HUES64 (cell line): ENCODE measurements around the gene B3GAT1.

Experiments
- H3K27ac ChIP-seq: 2 replicates; pipeline ENCODE4 v1.7.0; 2013; ENCODE audit warnings: low read depth, low read length, inconsistent platforms
- H3K27me3 ChIP-seq: 2 replicates; pipeline ENCODE4 v1.6.1; 2013; ENCODE audit warnings: mild to moderate bottlenecking, low read length; ENCODE audit not compliant: insufficient read depth
- H3K36me3 ChIP-seq: 2 replicates; pipeline ENCODE4 v1.6.1; 2013; ENCODE audit warnings: mild to moderate bottlenecking, low read length; ENCODE audit not compliant: insufficient read depth
- H3K4me1 ChIP-seq: 2 replicates; pipeline ENCODE4 v1.6.1; 2013; ENCODE audit warnings: mild to moderate bottlenecking, low read length, moderate library complexity; ENCODE audit not compliant: insufficient read depth
- H3K4me3 ChIP-seq: 2 replicates; pipeline ENCODE4 v1.5.1; 2013; ENCODE audit warnings: mild to moderate bottlenecking, low read length, moderate library complexity
- H3K9ac ChIP-seq: 2 replicates; pipeline ENCODE4 v1.6.1; 2013; ENCODE audit warnings: mild to moderate bottlenecking, low read depth, low read length
- H3K9me3 ChIP-seq: 2 replicates; pipeline ENCODE4 v1.6.1; 2013; ENCODE audit warnings: low read depth, low read length; ENCODE audit not compliant: insufficient read depth
- WGBS: fragments of 150-250, 120-280 bp; methylation state at CpG from one replicate; pipeline ENCODE4 v1.1.7; 2013; ENCODE audit warnings: missing lambda C conversion rate; 5-methylcytosine and 5-hydroxymethylcytosine counted together

The B3GAT1 gene

DNA sequence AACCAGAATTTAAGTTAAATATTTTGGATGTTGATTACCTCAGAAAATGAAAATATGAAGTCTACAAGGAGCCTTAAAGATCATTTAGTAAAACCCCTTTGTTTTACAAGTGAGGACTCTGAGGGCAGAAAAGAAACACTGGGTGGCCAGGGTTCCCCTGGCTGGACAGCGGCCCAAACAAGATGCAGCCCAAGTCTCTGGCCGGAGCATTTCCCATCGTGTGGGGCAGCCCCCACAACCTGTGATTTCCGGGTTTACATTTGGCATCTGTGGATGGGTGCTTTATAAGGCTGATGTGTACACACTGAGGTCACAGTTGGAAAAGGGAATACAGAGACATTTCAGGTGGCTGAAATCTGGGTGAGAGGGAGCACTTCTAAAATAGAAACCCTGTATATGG, 28.8 kb upstream of the B3GAT1 start:
- H3K27me3 ChIP-seq: no peaks in the 10 kb centered on the region
- no peak overlapping the region for H3K9ac ChIP-seq
- H3K27ac ChIP-seq: no peak overlapping the region
- 90% methylated on average over 4 of the region's 4 CpGs for WGBS
- no peak overlapping the region for H3K4me3 ChIP-seq
- H3K9me3 ChIP-seq: no peaks in the 10 kb centered on the region
- H3K36me3 ChIP-seq: no peaks in the 10 kb centered on the region
- no peaks in the 10 kb centered on the region for H3K4me1 ChIP-seq

DNA sequence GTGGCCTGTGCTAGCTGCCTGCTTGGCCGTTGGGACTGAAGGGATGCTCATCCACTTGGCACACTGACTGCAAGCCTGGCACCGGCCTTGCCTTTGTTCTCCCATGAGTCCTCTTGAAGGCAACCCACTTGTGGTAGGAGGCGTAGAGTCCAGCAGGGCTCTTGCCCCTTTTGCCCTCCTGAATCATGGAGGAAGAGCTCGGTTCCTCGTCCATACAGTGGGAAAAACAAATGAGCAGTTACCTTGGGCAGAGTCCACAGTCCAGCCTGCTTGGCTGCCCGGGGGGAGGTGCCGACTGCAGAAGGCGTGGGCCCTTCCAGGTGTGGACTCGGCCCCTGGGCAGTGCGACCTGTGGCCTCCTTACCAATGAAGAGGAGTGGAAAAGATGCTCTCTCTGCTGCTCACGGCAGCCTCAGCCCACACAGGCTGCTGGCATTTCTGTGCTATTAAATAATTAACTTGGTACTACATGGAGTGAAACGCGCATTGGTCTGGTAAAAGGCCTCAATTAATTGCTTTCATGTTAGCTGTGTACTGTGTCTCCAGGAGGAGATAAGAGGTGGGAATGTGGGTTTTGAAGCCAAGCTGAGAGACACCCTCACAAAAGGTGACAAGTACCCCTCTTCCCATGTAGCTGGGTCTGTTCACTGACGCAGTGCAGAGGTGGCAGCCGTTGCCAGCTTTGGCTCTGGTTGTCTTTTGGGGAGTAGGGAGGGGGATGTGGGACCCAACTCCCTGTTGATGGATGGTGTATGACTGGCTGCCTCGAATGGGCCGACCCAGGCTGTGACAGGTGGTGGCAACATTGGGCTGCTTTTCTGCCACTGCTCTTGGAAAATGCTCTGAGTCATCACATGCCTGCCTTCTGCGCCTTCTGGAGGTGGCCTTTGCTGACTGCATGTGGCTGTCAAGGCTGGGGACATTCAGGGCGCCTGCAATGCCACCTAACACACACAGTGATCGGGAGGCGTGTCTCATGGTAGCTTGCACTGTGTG, 26.8 kb upstream of the B3GAT1 start:
- H3K9me3 ChIP-seq: no peaks in the 10 kb centered on the region

DNA sequence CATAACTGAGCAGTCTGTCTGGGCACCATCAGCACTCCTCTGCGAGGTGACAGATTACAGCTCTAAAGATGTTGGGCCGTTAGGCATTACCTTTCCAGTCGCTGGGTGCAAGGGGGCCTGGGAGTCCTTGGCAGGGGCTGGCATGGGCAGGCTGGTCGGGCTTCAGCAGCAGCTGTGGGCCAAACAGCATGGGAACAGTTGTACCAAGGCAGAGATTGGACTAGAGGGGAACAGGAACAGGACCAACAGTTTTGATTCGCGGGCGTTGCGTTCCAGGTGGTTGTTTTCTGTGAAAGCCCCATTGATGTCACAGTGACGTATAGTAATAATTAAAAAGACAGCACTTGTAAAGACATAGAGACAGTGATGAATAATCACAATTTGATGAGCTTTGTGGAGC, 25.8 kb upstream of the B3GAT1 start:
- H3K9ac ChIP-seq: no peak overlapping the region
- no peak overlapping the region for H3K27ac ChIP-seq
- H3K36me3 ChIP-seq: no peaks in the 10 kb centered on the region
- H3K4me3 ChIP-seq: no peak overlapping the region
- no peaks in the 10 kb centered on the region for H3K4me1 ChIP-seq
- H3K9me3 ChIP-seq: no peaks in the 10 kb centered on the region
- H3K27me3 ChIP-seq: no peaks in the 10 kb centered on the region
- 94% methylated on average over 9 of the region's 9 CpGs for WGBS

More for the DNA sequence above, 26.8 kb upstream of the B3GAT1 start:
- Histone ChIP-seq H3K4me1 (no peaks in the 10 kb centered on the region), H3K4me3 (no peak overlapping the region), H3K27me3 (no peaks in the 10 kb centered on the region), H3K9ac (no peak overlapping the region), H3K36me3 (no peaks in the 10 kb centered on the region), H3K27ac (no peak overlapping the region)
- whole genome bisulfite sequencing: 86% methylated on average over 21 of the region's 21 CpGs

DNA sequence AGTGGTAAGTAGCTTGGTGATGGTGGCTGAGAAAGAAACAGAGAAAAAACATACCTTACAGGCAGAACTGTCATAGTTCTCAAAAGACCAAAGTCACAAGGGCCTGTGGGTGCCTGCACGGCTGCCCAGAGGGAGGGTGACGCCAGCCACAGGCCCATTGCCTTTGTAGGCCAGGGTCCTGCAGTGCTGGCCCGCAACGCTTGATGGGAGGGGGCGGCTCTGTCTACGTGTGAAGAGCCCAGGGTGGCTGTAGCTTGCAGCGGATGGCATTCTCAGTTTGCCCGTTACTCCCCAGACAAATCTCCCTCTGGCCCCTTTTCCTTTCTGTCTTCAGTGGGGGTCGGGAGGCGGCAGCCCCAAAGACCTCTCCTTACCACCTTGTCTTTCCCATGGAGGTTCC, 24.7 kb upstream of the B3GAT1 start:
- no peak overlapping the region for H3K27ac ChIP-seq
- H3K4me3 ChIP-seq: no peak overlapping the region
- no peaks in the 10 kb centered on the region for H3K27me3 ChIP-seq
- 95% methylated on average over 10 of the region's 10 CpGs for WGBS
- no peaks in the 10 kb centered on the region for H3K36me3 ChIP-seq
- no peaks in the 10 kb centered on the region for H3K9me3 ChIP-seq
- no peaks in the 10 kb centered on the region for H3K4me1 ChIP-seq
- H3K9ac ChIP-seq: no peak overlapping the region

DNA sequence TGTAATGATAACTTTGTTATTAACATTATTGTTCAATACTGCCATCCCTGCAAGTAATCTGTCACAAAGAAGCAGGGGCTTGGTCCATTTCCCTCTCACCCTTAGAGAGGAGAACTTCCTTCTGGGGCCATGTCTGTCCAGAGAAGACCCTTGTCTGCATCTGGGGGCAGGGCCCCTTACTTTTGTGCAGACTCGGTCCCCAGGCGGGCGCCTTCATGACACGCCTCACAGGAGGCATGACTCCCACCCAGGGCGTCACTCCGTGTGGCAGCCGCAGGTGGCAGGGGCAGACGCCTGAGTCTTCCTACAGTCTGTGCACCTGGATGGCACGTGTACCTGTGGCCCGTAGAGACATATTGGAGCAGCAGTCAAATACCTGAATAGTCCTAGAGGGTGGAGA, 21.8 kb upstream of the B3GAT1 start:
- no peaks in the 10 kb centered on the region for H3K4me1 ChIP-seq
- no peak overlapping the region for H3K4me3 ChIP-seq
- no peak overlapping the region for H3K9ac ChIP-seq
- no peaks in the 10 kb centered on the region for H3K36me3 ChIP-seq
- no peaks in the 10 kb centered on the region for H3K27me3 ChIP-seq
- no peak overlapping the region for H3K27ac ChIP-seq
- no peaks in the 10 kb centered on the region for H3K9me3 ChIP-seq
- WGBS: 85% methylated on average over 10 of the region's 10 CpGs

DNA sequence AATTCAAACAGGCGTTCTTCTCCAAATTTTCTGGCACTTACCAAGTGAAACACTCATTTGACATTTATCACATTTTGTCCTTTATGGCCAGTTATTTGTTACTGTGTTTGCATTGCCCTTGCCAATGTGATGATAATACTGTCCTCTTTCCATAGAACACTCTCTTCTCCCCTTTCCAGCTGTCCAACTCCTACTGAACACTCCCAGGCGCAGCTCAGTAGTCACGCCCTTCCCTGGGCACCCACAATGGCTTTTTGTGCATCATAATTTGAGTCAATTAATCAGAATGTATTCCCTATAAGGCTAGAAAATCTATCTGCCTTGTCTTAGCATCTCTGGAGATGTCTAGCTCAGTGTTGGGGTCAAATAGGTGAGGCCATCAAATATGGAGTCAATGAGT, 21.2 kb upstream of the B3GAT1 start:
- WGBS: 95% methylated on average over 3 of the region's 3 CpGs
- no peaks in the 10 kb centered on the region for H3K27me3 ChIP-seq

DNA sequence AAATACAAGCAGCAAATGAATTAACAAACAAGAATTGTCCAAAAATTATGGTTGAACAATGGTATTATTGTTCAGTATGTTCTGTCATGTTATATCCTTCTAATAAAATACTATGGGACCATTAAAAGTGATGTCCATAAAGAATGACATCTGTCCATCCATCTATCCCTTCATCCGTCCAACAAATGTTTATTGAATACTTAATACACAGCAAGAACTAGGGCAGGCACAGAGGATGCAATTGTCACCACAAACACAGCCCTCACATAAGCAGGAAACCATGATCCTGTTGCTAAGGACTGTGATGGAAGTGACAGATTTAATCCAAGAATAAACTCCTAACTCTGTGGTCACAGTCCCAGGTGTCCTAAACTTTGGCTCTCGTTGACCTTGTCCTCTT, 20.7 kb upstream of the B3GAT1 start:
- Histone ChIP-seq H3K27ac (no peak overlapping the region), H3K4me3 (no peak overlapping the region), H3K27me3 (no peaks in the 10 kb centered on the region), H3K9me3 (no peaks in the 10 kb centered on the region), H3K36me3 (no peaks in the 10 kb centered on the region), H3K9ac (no peak overlapping the region), H3K4me1 (no peaks in the 10 kb centered on the region)
- 43% methylated on average over 2 of the region's 2 CpGs for WGBS

More for the DNA sequence above, 21.2 kb upstream of the B3GAT1 start:
- H3K9me3 ChIP-seq: no peaks in the 10 kb centered on the region
- H3K36me3 ChIP-seq: no peaks in the 10 kb centered on the region
- no peak overlapping the region for H3K4me3 ChIP-seq
- no peak overlapping the region for H3K9ac ChIP-seq
- no peak overlapping the region for H3K27ac ChIP-seq
- H3K4me1 ChIP-seq: no peaks in the 10 kb centered on the region

DNA sequence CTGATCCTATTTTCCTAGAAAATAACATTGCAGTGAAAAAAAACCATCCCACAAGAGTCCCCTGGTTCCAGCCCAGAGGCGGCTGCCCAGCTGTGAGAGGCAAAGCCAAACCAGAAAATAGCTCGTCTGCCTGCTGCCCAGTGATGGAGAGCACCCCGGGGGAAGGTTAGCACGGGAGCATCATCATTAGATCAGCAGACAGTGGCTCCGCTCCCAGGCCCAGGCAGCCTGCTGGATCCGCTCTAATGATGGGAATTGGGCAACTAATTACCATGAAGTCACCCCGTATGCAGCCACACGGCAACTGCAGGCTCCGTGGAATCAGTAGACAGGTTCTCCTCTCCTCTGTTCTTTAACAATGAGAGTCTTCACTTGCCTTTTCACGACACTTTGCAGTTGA, 17.1 kb upstream of the B3GAT1 start:
- Histone ChIP-seq H3K27me3 (no peaks in the 10 kb centered on the region), H3K9me3 (no peaks in the 10 kb centered on the region), H3K27ac (no peak overlapping the region), H3K36me3 (no peaks in the 10 kb centered on the region), H3K4me3 (no peak overlapping the region), H3K9ac (no peak overlapping the region), H3K4me1 (peaks cover 14% of the 10 kb centered on the region; the same call in 1 of the 2 replicates)
- WGBS: 91% methylated on average over 10 of the region's 10 CpGs

DNA sequence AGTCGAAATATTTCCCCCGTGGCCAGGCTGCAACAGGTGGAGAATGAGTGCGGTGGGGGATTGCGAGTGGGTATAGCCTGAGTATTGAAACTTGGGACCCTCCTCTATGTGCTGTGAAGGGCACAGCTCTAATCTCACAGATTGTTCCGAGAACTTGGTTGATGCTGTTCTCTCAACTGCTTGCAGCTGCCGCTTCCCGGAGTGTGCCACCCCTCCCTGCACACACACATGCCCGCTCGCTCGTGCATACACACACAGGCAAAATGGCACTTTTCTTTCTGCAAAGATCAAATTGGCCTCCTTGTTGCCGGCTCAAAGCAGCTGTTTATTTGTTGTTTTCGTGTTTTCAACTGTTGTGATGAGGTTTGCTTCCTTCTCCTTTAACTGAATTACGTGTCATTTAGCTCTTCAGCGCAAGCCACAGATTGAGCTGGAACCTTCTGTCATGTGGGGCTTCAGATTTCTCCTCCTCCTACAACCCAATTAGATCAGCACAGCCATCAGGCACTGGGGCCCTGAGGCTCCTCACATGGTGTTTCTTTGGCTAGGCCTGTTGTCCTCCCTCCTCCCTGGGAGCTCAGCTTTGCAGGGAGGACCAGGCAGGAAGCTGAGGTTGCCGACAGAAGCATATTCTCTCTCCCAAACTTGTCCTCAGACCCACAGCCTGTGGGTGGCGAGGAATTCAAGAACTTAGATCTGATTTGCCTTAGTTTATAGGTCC, 13.9 kb upstream of the B3GAT1 start:
- peaks cover 14% of the 10 kb centered on the region; the same call in 1 of the 2 replicates for H3K4me1 ChIP-seq
- 87% methylated on average over 15 of the region's 16 CpGs for WGBS
- H3K27me3 ChIP-seq: no peaks in the 10 kb centered on the region
- no peaks in the 10 kb centered on the region for H3K36me3 ChIP-seq
- no peak overlapping the region for H3K9ac ChIP-seq
- H3K9me3 ChIP-seq: no peaks in the 10 kb centered on the region
- no peak overlapping the region for H3K27ac ChIP-seq
- no peak overlapping the region for H3K4me3 ChIP-seq

DNA sequence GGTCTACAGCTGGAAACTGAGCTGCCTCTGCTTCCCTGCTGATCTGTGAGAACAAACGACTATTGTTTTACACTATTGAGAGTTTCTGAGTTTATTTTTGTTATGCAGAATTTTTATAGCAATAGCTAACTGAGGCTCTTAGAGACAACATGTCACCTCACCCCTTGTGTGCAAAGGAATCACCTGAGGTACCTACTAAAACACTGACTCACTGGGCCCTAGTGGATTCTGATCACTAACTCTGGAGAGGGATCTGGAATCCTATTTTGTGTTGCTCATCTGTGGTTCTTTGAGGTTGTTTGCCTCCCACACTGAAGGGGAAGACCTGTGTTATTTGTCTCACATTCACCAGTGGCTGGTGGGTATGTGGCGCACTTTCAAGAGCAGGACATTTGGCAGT, 13.4 kb upstream of the B3GAT1 start:
- Histone ChIP-seq H3K27me3 (no peaks in the 10 kb centered on the region), H3K27ac (no peak overlapping the region), H3K36me3 (no peaks in the 10 kb centered on the region), H3K4me3 (no peak overlapping the region), H3K4me1 (peaks cover 14% of the 10 kb centered on the region; the same call in 1 of the 2 replicates), H3K9me3 (no peaks in the 10 kb centered on the region), H3K9ac (no peak overlapping the region)
- WGBS: 77% methylated on average over 2 of the region's 2 CpGs

DNA sequence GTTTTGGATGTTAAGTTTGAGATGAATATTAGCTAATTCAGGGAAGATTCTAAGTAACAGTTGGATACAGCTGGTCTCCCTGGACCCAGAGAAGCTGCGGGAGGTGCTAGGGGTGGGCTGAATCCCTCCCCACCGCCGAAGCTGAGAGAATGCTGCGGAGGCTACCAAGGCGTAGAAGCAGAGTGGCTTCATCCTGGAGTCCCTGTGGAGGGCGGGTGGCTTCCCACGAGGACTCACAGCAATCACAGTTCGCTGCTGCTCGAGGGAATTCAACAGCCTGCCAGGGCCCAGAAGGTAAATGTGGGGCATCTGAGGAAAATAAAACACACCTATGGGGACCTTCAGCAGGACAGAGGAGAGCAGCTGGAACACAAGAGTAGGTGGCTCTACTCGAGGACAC, 11.1 kb upstream of the B3GAT1 start:
- peaks cover 14% of the 10 kb centered on the region; the same call in 1 of the 2 replicates for H3K4me1 ChIP-seq
- H3K27ac ChIP-seq: no peak overlapping the region
- H3K9me3 ChIP-seq: no peaks in the 10 kb centered on the region
- no peaks in the 10 kb centered on the region for H3K27me3 ChIP-seq
- H3K4me3 ChIP-seq: no peak overlapping the region
- H3K36me3 ChIP-seq: no peaks in the 10 kb centered on the region
- WGBS: 91% methylated on average over 10 of the region's 10 CpGs
- no peak overlapping the region for H3K9ac ChIP-seq
